Stimulated activated CD4-positive, alpha-beta T cell treated with anti-CD3 and anti-CD28 coated beads, Interleukin-2, amount 100 ng/mL, for 4 hours (primary cell): ENCODE results near the gene TRA2B.
"Not testable (repeated sequence)": the region's sequence is repeated elsewhere in the genome, so short reads cannot be mapped to it uniquely, and the experiment has no call there.

Source experiments
- DNase-seq: peaks from one replicate; pipeline ENCODE4 v3.0.0-alpha.2; 2020; ENCODE audit warnings: low read depth

TRA2B gene

DNA sequence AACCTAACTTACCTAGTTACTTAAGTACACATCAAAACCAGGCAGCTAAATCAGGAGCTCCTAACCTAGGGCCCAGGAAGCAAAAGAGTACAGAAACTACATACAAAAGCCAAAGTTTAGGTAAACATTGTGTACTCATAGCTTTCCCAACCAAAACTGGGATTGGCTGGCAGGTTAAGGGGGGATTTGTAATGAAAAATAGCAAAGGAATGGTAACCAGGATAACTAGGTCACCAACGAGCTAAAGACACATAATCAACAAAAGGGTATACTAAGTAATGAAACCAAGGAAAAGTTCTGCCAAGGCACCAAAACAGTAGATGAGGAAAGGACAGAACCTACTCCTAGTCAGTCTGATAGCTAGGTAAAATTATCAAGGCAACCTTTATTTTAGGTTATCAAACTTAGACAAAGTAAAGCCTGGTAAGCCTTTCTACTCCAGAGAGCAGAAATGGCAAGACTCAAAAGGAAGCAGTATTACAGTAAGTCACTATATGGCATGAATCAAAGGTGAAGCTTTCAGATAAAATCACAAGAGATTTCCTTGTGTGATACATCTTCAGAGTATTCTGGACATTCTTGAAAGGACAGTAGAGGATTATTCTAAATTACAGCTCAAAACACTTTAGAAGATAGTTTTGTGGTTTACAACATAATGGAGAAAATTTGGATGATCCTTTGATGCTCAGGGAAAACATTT is 10.2 kb downstream of the TRA2B start:
- DNase-seq, result no peak

DNA sequence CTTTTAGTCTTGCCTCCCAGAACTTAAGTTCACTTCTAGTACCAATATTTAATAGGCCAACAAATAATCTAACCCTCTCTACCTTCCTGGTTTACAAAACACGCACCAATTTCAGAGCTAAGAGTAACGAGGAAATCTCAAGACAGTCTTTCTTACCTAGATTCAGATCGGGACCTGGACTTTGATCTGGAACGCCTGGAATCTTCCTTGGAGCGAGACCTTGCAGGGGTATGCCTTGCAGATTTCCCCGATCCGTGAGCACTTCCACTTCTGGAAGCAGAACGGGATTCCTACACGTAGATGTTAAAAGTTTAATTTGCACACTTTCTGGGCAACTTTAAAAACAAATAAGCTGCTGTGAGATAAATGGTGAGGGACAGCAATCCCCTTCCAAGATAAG is 11.4 kb downstream of the TRA2B start:
- DNase-seq, result no peak

- DNase-seq, result no peak
Observed at GRCh38 chr3:185925353-185925752, 12.5 kb downstream of the TRA2B start.

DNA sequence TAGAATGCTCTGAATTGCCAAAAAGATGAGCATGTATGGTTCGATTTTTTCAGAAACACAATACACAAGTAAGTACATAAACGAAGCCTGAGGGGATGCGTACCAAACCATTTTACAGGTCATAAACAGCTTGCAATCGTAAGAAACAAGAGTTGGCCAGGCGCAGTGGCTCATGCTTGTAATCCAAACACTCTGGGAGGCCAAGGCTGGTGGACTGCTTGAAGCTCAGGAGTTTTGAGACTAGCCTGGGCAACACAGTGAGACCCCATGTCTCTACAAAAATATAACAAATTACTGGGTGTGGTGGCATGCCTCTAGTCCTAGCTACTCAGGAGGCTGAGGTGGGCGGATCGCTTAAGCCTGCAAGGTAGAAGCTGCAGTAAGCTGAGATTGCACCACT is 13.4 kb downstream of the TRA2B start:
- DNase-seq, result no peak

DNA sequence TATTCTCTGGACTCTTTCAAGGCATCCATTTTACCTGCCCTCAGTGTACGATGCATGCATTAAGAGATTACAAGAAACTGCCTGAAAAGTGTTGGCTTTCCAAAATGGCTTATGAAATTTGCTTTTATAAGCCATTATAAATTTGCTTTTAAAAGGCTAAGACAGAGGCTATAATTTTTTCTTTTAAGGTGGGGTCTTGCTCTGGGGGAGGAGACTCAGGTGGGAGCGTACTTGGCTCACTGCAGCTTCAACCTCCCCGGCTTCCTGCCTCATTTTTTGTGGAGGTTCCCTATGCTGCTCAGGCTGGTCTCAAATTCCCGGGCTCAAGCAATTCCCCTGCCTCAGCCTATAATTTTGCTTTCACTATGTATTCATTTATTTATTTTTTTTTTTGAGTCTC is 17.6 kb downstream of the TRA2B start:
- no peak for DNase-seq

- no peak for DNase-seq
Observed at GRCh38 chr3:185916042-185916833, 21.6 kb downstream of the TRA2B start.

DNA sequence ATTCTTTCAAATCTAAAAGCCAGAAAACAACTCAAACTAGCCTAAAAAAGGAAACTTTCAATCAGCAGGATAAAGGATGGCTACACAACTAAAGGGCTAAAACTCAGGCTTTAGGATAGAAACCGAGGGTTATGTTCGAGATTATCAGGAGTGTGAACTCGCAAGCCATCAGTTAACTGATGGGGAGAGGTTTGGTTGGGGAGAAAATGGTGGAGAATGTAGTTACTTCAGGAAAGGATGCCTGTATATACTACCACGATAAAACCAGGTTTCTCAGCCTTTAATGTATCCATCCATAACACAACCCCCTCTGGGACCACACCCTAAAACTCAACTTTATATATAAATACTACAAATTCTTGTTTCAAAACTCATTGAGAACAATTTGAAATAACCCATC is 22.2 kb downstream of the TRA2B start:
- DNase-seq, result no peak

GRCh38 chr3:185914911-185915629 is 22.7 kb downstream of the TRA2B start:
- DNase-seq, result no peak

DNA sequence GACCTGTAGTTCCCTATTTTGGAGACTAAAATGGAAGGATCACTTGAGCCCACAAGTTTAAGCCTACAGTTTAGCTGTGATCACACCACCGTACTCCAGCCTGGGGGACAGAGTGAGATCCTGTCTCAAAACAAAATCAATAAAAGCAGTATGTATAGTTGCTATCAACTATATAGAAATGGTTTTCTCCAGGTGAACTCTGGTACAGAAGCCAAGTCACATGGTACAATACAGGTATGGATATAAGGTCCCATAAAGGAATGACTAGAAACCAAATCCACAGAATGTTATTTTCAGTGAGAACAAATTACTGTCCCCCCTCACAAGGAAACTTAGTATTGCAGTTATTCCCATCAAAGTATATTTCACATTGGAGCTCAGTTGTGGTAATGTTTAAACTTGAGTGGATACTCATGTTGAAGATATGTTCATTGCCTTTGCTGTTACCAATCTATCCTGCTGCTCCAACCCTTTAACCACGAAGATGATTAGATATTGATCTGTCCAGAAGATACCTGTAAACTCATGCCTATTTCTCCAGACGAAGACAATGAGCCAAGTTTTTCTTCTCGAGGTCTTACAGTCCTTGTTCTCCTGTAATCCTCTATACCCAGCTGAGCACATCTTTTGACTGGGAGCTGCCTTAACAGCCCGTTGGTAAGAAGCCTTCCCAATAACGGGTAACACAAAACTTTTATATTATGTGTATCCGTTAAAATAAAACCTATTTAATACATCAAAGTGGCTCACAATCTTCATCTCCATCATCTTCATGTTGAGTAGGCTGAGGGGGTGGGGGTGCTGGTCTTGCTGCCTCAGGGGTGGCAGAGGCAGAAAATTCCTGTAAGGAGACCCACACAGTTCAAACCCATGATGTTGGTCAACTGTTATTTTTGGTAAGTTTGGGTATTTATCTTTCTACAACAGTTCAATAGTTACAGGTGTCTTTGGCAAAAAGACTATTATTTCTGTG is 24.6 kb downstream of the TRA2B start:
- no peak for DNase-seq

GRCh38 chr3:185912512-185912911 is 25.3 kb downstream of the TRA2B start:
- no peak for DNase-seq

DNA sequence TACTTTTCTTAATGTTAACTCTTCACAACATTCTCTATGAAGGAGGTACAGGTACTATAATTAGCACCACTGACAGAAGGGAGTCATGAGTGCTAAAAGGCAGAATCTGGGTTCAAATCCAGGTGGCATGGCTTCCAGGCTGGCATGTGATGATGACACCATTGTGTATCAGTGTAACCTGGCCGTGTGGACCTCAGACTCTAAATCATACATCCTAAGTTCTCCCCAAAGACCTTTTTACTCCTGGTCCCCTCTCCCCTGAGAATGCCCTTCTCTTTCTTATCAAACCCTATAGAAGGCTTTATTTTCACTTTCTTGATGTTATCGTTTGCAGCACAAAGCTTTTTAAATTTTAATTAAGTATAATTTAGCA is 26.8 kb downstream of the TRA2B start:
- not testable (repeated sequence) for DNase-seq

GRCh38 chr3:185910322-185911075 is 27.3 kb downstream of the TRA2B start:
- not testable (repeated sequence) for DNase-seq

- DNase-seq, result not testable (repeated sequence)
Observed at GRCh38 chr3:185909913-185910312, 27.9 kb downstream of the TRA2B start.

GRCh38 chr3:185900228-185900627 is 37.6 kb downstream of the TRA2B start:
- DNase-seq, result no peak

DNA sequence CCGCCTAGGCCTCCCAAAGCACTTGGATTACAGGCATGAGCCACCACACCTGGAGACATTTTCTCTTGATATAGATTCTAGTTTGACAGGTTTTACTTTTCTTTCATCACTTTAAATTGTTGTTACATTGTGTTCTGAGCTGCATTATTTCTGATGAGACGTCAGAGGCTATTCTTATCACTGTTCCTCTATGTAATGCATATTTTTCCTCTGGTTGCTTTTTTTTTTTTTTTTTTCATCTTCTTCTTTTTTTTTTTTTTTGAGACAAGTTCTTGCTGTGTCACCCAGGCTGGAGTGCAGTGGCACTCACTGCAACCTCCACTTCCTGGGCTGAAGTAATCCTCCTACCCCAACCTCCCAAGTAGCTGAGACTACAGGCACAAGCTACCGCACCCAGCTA is 41.2 kb downstream of the TRA2B start:
- DNase-seq, result no peak

GRCh38 chr3:185887066-185887465 is 50.7 kb downstream of the TRA2B start:
- DNase-seq, result no peak

DNA sequence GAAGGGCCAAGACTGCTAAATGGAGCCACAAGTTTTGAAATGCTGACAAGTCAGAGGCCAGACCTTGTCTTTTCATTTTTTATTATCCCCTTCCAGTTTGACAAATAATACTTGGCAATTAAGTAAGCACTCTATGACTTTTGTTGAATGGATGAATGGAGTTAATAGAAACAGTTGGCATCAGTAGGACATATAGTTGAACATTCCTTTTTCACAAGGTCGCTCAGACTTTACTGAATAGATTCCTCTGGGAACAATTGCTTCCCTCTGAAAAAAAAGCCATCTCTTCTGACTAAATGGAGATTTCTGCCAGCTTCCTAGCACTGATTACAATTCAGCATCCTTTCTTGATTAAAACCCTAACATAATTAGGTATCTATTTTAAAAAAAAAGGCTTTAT is 53.2 kb downstream of the TRA2B start:
- no peak for DNase-seq

DNA sequence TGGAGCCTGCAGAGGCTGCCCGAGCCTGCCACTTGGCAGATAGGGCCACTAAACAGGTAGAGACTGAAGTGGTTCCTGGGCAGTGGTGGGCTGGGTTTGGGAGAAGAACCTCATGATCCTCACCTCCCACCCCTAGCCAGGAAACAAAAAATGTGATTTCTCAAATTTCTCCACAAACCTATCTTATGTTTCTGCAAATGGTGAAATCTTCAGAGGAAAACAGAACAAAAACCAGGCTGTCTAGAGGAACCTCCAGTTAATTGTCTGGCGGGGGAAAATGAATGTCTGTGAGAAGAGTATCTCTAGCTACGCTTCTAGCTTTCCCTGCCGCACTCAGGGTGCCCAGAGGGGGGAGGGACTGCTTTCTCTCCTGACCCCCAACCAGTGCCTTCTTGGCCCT is 55.9 kb downstream of the TRA2B start:
- DNase-seq, result no peak

- DNase-seq, result no peak
Observed at GRCh38 chr3:185880600-185880999, 57.2 kb downstream of the TRA2B start.

- no peak for DNase-seq
Observed at GRCh38 chr3:185878920-185879319, 58.9 kb downstream of the TRA2B start.

- no peak for DNase-seq
Observed at GRCh38 chr3:185874119-185874518, 63.7 kb downstream of the TRA2B start.
